Globus pallidus (tissue), 1 donor: ENCODE data around the gene ERC1.

ENCODE experiments used
- DNase-seq: peaks from one replicate; pipeline ENCODE4 v3.0.0-alpha.2; 2015; ENCODE audit warnings: low spot score

Gene ERC1

GRCh38 chr12:1445807-1446206 lies 454.8 kb downstream of the ERC1 start:
- no peak for DNase-seq

GRCh38 chr12:1448336-1448735 lies 457.3 kb downstream of the ERC1 start:
- DNase-seq, result no peak

- no peak for DNase-seq
These were observed 462.8 kb downstream of the ERC1 start for GRCh38 chr12:1453810-1454209.

GRCh38 chr12:1456885-1457284 lies 465.9 kb downstream of the ERC1 start:
- no peak for DNase-seq

GRCh38 chr12:1457901-1458300 lies 466.9 kb downstream of the ERC1 start:
- no peak for DNase-seq

GRCh38 chr12:1459339-1459738 lies 468.3 kb downstream of the ERC1 start:
- no peak for DNase-seq

GRCh38 chr12:1463073-1463905 lies 472.3 kb downstream of the ERC1 start:
- no peak for DNase-seq

GRCh38 chr12:1464925-1465324 lies 473.9 kb downstream of the ERC1 start:
- no peak for DNase-seq

- no peak for DNase-seq
These were observed 475.0 kb downstream of the ERC1 start for GRCh38 chr12:1465990-1466389.

- no peak for DNase-seq
These were observed 475.6 kb downstream of the ERC1 start for GRCh38 chr12:1466481-1467154.

- DNase-seq, result no peak
These were observed 476.7 kb downstream of the ERC1 start for GRCh38 chr12:1467710-1468109.

GRCh38 chr12:1469070-1469469 lies 478.0 kb downstream of the ERC1 start:
- DNase-seq, result no peak

- no peak for DNase-seq
These were observed 479.0 kb downstream of the ERC1 start for GRCh38 chr12:1470051-1470450.

GRCh38 chr12:1471224-1471623 lies 480.2 kb downstream of the ERC1 start:
- DNase-seq, result no peak

- no peak for DNase-seq
These were observed 482.4 kb downstream of the ERC1 start for GRCh38 chr12:1473418-1473817.

- DNase-seq, result no peak
These were observed 483.1 kb downstream of the ERC1 start for GRCh38 chr12:1474041-1474573.

GRCh38 chr12:1474574-1475153 lies 483.6 kb downstream of the ERC1 start:
- no peak for DNase-seq

- no peak for DNase-seq
These were observed 488.6 kb downstream of the ERC1 start for GRCh38 chr12:1479645-1480044.

GRCh38 chr12:1481326-1481725 lies 490.3 kb downstream of the ERC1 start:
- no peak for DNase-seq

- no peak for DNase-seq
These were observed 490.9 kb downstream of the ERC1 start for GRCh38 chr12:1481906-1482305.

GRCh38 chr12:1488908-1489381 lies 497.9 kb downstream of the ERC1 start:
- no peak for DNase-seq

- no peak for DNase-seq
These were observed 501.1 kb downstream of the ERC1 start for GRCh38 chr12:1491983-1492697.
